ENCODE measurements around the gene MGAT2.
"Not testable (repeated sequence)": the region's sequence is repeated elsewhere in the genome, so short reads cannot be mapped to it uniquely, and the experiment has no call there.

The MGAT2 gene

GRCh38 chr14:49653508-49653907 is 32.9 kb downstream of the MGAT2 start:
- DNase-seq (ENCODE audit: low spot score), result no peak

GRCh38 chr14:49654511-49654910 is 33.9 kb downstream of the MGAT2 start:
- no peak for DNase-seq (ENCODE audit: low spot score)

- not testable (repeated sequence) for DNase-seq (ENCODE audit: low spot score)
Measured at GRCh38 chr14:49657500-49657899, 36.9 kb downstream of the MGAT2 start.

GRCh38 chr14:49659526-49660455 is 39.2 kb downstream of the MGAT2 start:
- DNase-seq (ENCODE audit: low spot score), result no peak

- DNase-seq (ENCODE audit: low spot score), result no peak
Measured at GRCh38 chr14:49670475-49670874, 49.9 kb downstream of the MGAT2 start.

Small RNAs within 50 kb of the gene (small RNA-seq; reads per million reads assigned to genes)
- gene AL139099.3, result 0 reads per million in 2 experiments
- gene AL139099.4, result 0 reads per million in 2 experiments
- gene RF00019, result 0 reads per million in 2 experiments
